HepG2 (cell line): ENCODE measurements around the gene CYBC1. TPM values are rescaled to one million over a fixed set of nuclear protein-coding genes. Genes with fewer than 3 reads are reported as not detected.

Source experiments
- ATAC-seq: fragments of 200-7000 bp; cut with Tn5 transposase; 3 replicates; pipeline ENCODE4 v1.9.1; 2020; ENCODE audit warnings: mild to moderate bottlenecking, moderate library complexity
- BruUV-seq: library from RNA; stranded (reverse); fragments of 400-500 nt; replicated peaks from 2 replicates; lab custom pipeline; 2021; lab: Mats Ljungman, UMichigan
- CTCF ChIA-PET: fragments of 300-600 bp; formaldehyde crosslinking; extraction: SDS; loops from one replicate; lab custom pipeline; 2021; ENCODE audit warnings: low total read pairs, inconsistent platforms, low intra/inter-chr PET ratio; lab: Yijun Ruan, JAX
- POLR2A ChIA-PET: fragments of 350-600 bp; sonication (Branson Sonifier 250); formaldehyde crosslinking; loops from one replicate; lab custom pipeline; 2020; ENCODE audit warnings: antibody characterized with exemption, inconsistent platforms; lab: Yijun Ruan, JAX
- DNase-seq: peaks from one replicate; pipeline ENCODE4 v3.0.0-alpha.2; 2015; ENCODE audit warnings: low spot score
- FAIRE-seq: peaks from 3 replicates; lab custom pipeline; 2011; peaks lifted over from hg19 to GRCh38; lab: Jason Lieb, UNC
- H2AFZ ChIP-seq: one replicate; pipeline ENCODE4 v1.6.1; 2011; ENCODE audit warnings: low read length, inconsistent platforms
- H3K27ac ChIP-seq: fragments of 300-600 bp; 3 replicates; pipeline ENCODE4 v1.8.0; 2011; ENCODE audit warnings: mixed run types, mild to moderate bottlenecking, mixed read lengths, low read length, inconsistent platforms; ENCODE audit not compliant: insufficient read depth; ENCODE audit errors: extremely low read length
- H3K27me3 ChIP-seq, 2 experiments: fragments of 200-600 bp in 1 of 2; 2 replicates in 1 of 2; 3 replicates in 1 of 2; pipeline versions ENCODE4 v1.6.0 to v1.8.0; 2011; ENCODE audit warnings: low read length in 2 of 2, mild to moderate bottlenecking in 2 of 2, moderate library complexity in 2 of 2, inconsistent platforms in 1 of 2; ENCODE audit not compliant: insufficient read depth in 2 of 2, control insufficient read depth in 1 of 2
- H3K36me3 ChIP-seq, 2 experiments: fragments of 200-600 bp in 1 of 2; replicated peaks in 1 of 2; 2 replicates in 1 of 2; 3 replicates in 1 of 2; pipeline versions ENCODE4 v1.5.1 to v1.8.0; 2011; ENCODE audit warnings: low read length in 2 of 2, inconsistent platforms in 1 of 2; ENCODE audit not compliant: insufficient read depth in 2 of 2, control insufficient read depth in 1 of 2
- H3K4me1 ChIP-seq: 2 replicates; pipeline ENCODE4 v1.5.1; 2012; ENCODE audit warnings: low read length, inconsistent platforms; ENCODE audit not compliant: insufficient read depth
- H3K4me2 ChIP-seq: 2 replicates; pipeline ENCODE4 v1.6.0; 2011; ENCODE audit warnings: low read depth, low read length, inconsistent platforms
- H3K4me3 ChIP-seq, 3 experiments: fragments of 200-600 bp in 1 of 3; sonication (generic), shearing (Covaris generic) in 1 of 3; replicated peaks in 1 of 3; 2 replicates each; pipeline ENCODE4 v1.5.1; 2011 to 2016; ENCODE audit warnings: low read length in 3 of 3, inconsistent platforms in 2 of 3, low read depth in 2 of 3, mild to moderate bottlenecking in 2 of 3, control low read depth in 1 of 3, mixed read lengths in 1 of 3; ENCODE audit not compliant: insufficient read depth in 1 of 3
- H3K79me2 ChIP-seq: one replicate; pipeline ENCODE4 v1.6.1; 2011; ENCODE audit warnings: low read length, inconsistent platforms; ENCODE audit not compliant: insufficient read depth
- H3K9ac ChIP-seq: 2 replicates; pipeline ENCODE4 v1.6.0; 2011; ENCODE audit warnings: mild to moderate bottlenecking, low read depth, low read length, inconsistent platforms; ENCODE audit not compliant: insufficient read depth
- H3K9me3 ChIP-seq: 2 replicates; pipeline ENCODE4 v1.5.1; 2012; ENCODE audit warnings: mild to moderate bottlenecking, low read length
- H4K20me1 ChIP-seq: 2 replicates; pipeline ENCODE4 v1.6.0; 2011; ENCODE audit warnings: inconsistent platforms, mild to moderate bottlenecking, low read length, moderate library complexity; ENCODE audit not compliant: insufficient read depth
- AGO2 ChIP-seq: fragments of 200-400 bp; formaldehyde crosslinking; optimal IDR thresholded peaks from 2 replicates; pipeline ENCODE3; 2017; ENCODE audit warnings: mild to moderate bottlenecking, low read depth, low read length, moderate library complexity
- HMG20A ChIP-seq: IDR thresholded peaks from 2 replicates; pipeline ENCODE4 v1.6.1; 2016; ENCODE audit warnings: borderline replicate concordance
- ISX ChIP-seq: sonication (generic); formaldehyde crosslinking; conservative IDR thresholded peaks from 2 replicates; pipeline ENCODE4 v1.5.0; 2020; ENCODE audit warnings: missing genetic modification reagents
- MBD4 ChIP-seq: IDR thresholded peaks from 2 replicates; pipeline ENCODE4 v1.6.1; 2012; ENCODE audit warnings: low read length, inconsistent platforms, borderline replicate concordance
- POLR2G ChIP-seq: fragments of 200-400 bp; formaldehyde crosslinking; IDR thresholded peaks from 2 replicates; pipeline ENCODE4 v1.6.1; 2018; ENCODE audit warnings: mild to moderate bottlenecking, low read depth, low read length, moderate library complexity
- SNAI1 ChIP-seq: sonication (generic); formaldehyde crosslinking; IDR thresholded peaks from 2 replicates; pipeline ENCODE4 v1.5.0; 2020; ENCODE audit warnings: mild to moderate bottlenecking, missing genetic modification reagents, borderline replicate concordance
- SPEN ChIP-seq: sonication (generic); formaldehyde crosslinking; IDR thresholded peaks from 2 replicates; pipeline ENCODE4 v1.5.1; 2020; ENCODE audit warnings: low read depth, mild to moderate bottlenecking, missing genetic modification reagents
- TFDP1 ChIP-seq: IDR thresholded peaks from 2 replicates; pipeline ENCODE4 v1.6.1; 2016; ENCODE audit warnings: missing compliant biosample characterization, missing genetic modification reagents, borderline replicate concordance
- ZFP82 ChIP-seq: sonication (generic); formaldehyde crosslinking; IDR thresholded peaks from 2 replicates; pipeline ENCODE4 v1.5.1; 2020; ENCODE audit warnings: mild to moderate bottlenecking, missing genetic modification reagents, borderline replicate concordance
- ZKSCAN5 ChIP-seq: sonication (generic); formaldehyde crosslinking; IDR thresholded peaks from 2 replicates; pipeline ENCODE4 v1.5.1; 2020; ENCODE audit warnings: mild to moderate bottlenecking, missing genetic modification reagents
- ZNF329 ChIP-seq: sonication (generic); formaldehyde crosslinking; IDR thresholded peaks from 2 replicates; pipeline ENCODE4 v1.9.0; 2021; ENCODE audit warnings: low read depth, mild to moderate bottlenecking, missing genetic modification reagents
- ZNF547 ChIP-seq: sonication (generic); formaldehyde crosslinking; IDR thresholded peaks from 2 replicates; pipeline ENCODE4 v1.5.1; 2020; ENCODE audit warnings: mild to moderate bottlenecking, missing genetic modification reagents
- ZNF687 ChIP-seq: sonication (generic); formaldehyde crosslinking; IDR thresholded peaks from 2 replicates; pipeline ENCODE4 v1.5.1; 2020; ENCODE audit warnings: mild to moderate bottlenecking, missing genetic modification reagents, moderate library complexity
- ZNF777 ChIP-seq: sonication (generic); formaldehyde crosslinking; IDR thresholded peaks from 2 replicates; pipeline ENCODE4 v1.4.0; 2020; ENCODE audit warnings: missing genetic modification reagents
- WGBS: methylation state at CpG from one replicate; pipeline ENCODE4 v1.1.6; 2017; ENCODE audit warnings: low lambda C conversion rate; 5-methylcytosine and 5-hydroxymethylcytosine counted together
- in situ Hi-C: cut with HindIII; loops from 2 replicates; pipeline ENCODE4 v1.10.0; 2017; ENCODE audit warnings: low pct_unique_long_range_greater_than_20kb; ENCODE audit not compliant: extremely low pct_ligation_motif_present
- intact Hi-C: fragments of 100-400 bp; cut with micrococcal nuclease; formaldehyde crosslinking; loops from one replicate; pipeline ENCODE4 v1.10.0; 2022; ENCODE audit not compliant: unreplicated experiment
- polyA plus RNA-seq, 8 experiments: library from polyadenylated mRNA; depleted of rRNA in 3 of 8; stranded (reverse) in 7 of 8; unstranded in 1 of 8; fragments of >200 nt; fragmentation: Illumina TruSeq in 4 of 8; extraction: Trizol in 4 of 8; gene quantifications; 2 replicates each; pipeline versions ENCODE4 v1.2.1 to v1.2.3, GENCODE V29; 2011 to 2016; ENCODE audit warnings: low read depth in 4 of 8, missing spikeins in 1 of 8, mixed read lengths in 1 of 8; ENCODE audit not compliant: insufficient read depth in 1 of 8
- total RNA-seq, 5 experiments: library from RNA; depleted of rRNA; stranded (reverse); fragments of >200 nt; fragmentation: Illumina TruSeq; extraction: Trizol; gene quantifications; 2 replicates each; pipeline ENCODE4 v1.2.3, GENCODE V29; 2016; ENCODE audit warnings: low read depth in 1 of 5
- TF ChIP-seq, protein P1 (sequence below): IDR thresholded peaks from 2 replicates; pipeline ENCODE4 v1.6.1; 2012; ENCODE audit warnings: inconsistent platforms

The CYBC1 gene
- total and polyA plus RNA-seq, 2 of the 13 experiments (the other 11 are each of a cell fraction or from before 2014, with no cell fraction given) = 43.4 to 44.1 TPM

- intact Hi-C loops = no loop called here
- H3K27me3 ChIP-seq = no peaks in the 10 kb centered on the region
- no peak overlapping the region for H3K9ac ChIP-seq
- POLR2A ChIA-PET = no interaction called here
- no TSS peak for BruUV-seq
- H3K79me2 ChIP-seq = no peaks in the 10 kb centered on the region
- H3K9me3 ChIP-seq = no peaks in the 10 kb centered on the region
- CTCF ChIA-PET = no interaction called here
- TF ChIP-seq ZNF687 (CRISPR knock-in tag) (0 out of 2 replicates have a peak, but pooled peaks have one; percentile 14), HMG20A (CRISPR knock-in tag) (no peak), AGO2 (peak; percentile 17), POLR2G (0 out of 2 replicates have a peak, but pooled peaks have one; percentile 9)
- no peaks in the 10 kb centered on the region for H4K20me1 ChIP-seq
- H3K4me3 ChIP-seq = no peak overlapping the region
- no peak for ATAC-seq
- no peak for FAIRE-seq
- WGBS = 92% methylated on average over 8 of the region's 8 CpGs
- H3K27ac ChIP-seq = no peak overlapping the region
- H3K4me1 ChIP-seq = peaks cover 30% of the 10 kb centered on the region
- H3K36me3 ChIP-seq = peaks cover 17 to 34% of the 10 kb centered on the region in 2 experiments
- H3K4me2 ChIP-seq = no peak overlapping the region
- in situ Hi-C loops = no loop called here
- no peak for DNase-seq
- H2AFZ ChIP-seq = no peak overlapping the region
These were observed 38.6 kb upstream of the CYBC1 start for GRCh38 chr17:82489117-82489516.

GRCh38 chr17:82487910-82488309 is 37.4 kb upstream of the CYBC1 start:
- no peaks in the 10 kb centered on the region for H4K20me1 ChIP-seq
- peaks cover 17% of the 10 kb centered on the region for H3K4me1 ChIP-seq
- H3K79me2 ChIP-seq = no peaks in the 10 kb centered on the region
- in situ Hi-C loops = no loop called here
- CTCF ChIA-PET = no interaction called here
- FAIRE-seq (no peak), ATAC-seq (no peak), DNase-seq (no peak)
- H3K9ac ChIP-seq = no peak overlapping the region
- H3K4me3 ChIP-seq = no peak overlapping the region
- intact Hi-C loops = no loop called here
- H3K36me3 ChIP-seq = peaks cover 23 to 46% of the 10 kb centered on the region in 2 experiments
- H3K27ac ChIP-seq = no peak overlapping the region
- BruUV-seq = no TSS peak
- H3K4me2 ChIP-seq = no peak overlapping the region
- POLR2A ChIA-PET = no interaction called here
- WGBS = 94% methylated on average over 14 of the region's 14 CpGs
- H3K9me3 ChIP-seq = no peaks in the 10 kb centered on the region
- no peak overlapping the region for H2AFZ ChIP-seq
- H3K27me3 ChIP-seq = no peaks in the 10 kb centered on the region
- TF ChIP-seq ZFP82 (CRISPR knock-in tag) = no peak
- TF ChIP-seq TFDP1 (CRISPR knock-in tag) = no peak
- no peak for TF ChIP-seq SPEN
- TF ChIP-seq ZKSCAN5 (CRISPR knock-in tag) = no peak
- TF ChIP-seq, protein P1, sequence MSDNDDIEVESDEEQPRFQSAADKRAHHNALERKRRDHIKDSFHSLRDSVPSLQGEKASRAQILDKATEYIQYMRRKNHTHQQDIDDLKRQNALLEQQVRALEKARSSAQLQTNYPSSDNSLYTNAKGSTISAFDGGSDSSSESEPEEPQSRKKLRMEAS = no peak
- no peak for TF ChIP-seq MBD4
- no peak for TF ChIP-seq ZNF329 (CRISPR knock-in tag)
- no peak for TF ChIP-seq ZNF777 (CRISPR knock-in tag)
- no peak for TF ChIP-seq ISX (CRISPR knock-in tag)
- no peak for TF ChIP-seq ZNF547 (CRISPR knock-in tag)
- no peak for TF ChIP-seq SNAI1 (CRISPR knock-in tag)
